ENCODE data around the gene ZNF609.

DNA sequence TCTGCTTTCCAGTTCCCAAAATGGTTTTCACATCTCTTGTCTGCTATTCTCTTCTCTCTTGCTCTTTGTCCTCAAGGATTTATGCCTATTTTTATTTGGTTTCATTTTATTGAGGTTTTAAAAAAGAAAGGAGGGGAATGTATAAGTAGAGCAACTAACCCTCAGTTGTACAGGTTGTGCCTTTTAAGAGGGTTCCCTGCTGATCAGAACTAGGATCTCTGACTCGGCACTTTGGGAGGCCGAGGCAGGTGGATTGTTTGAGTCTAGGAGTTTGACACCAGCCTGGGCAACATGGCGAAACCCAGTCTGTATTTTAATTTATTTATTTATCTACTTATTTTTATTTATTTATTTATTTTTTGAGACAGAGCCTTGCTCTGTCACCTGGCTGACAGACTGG is 123.6 kb downstream of the ZNF609 start:
- TF ChIP-seq YY1 (IDR thresholded peaks at IDR 0.05; ENCODE audit: insufficient read depth, insufficient read length) (no peak), SUZ12 (IDR thresholded peaks at IDR 0.05; ENCODE audit: extremely low read depth, insufficient read depth, insufficient read length) (no peak)
